Neuronal stem cell (in vitro differentiated cells): Measurements from ENCODE around the gene TPSD1.

ENCODE experiments used
- DNase-seq: peaks from one replicate; pipeline ENCODE4 v3.0.0-alpha.2; 2013; ENCODE audit warnings: low spot score
- H2AFZ ChIP-seq: one replicate; pipeline ENCODE4 v1.6.1; 2013; ENCODE audit warnings: mild to moderate bottlenecking, low read length, inconsistent platforms
- H2AK5ac ChIP-seq: 2 replicates; pipeline ENCODE4 v1.6.1; 2013; ENCODE audit warnings: low read depth, mild to moderate bottlenecking, inconsistent platforms, low read length, moderate library complexity, mixed read lengths
- H2BK120ac ChIP-seq: 2 replicates; pipeline ENCODE4 v1.6.1; 2013; ENCODE audit warnings: low read depth, mild to moderate bottlenecking, inconsistent platforms, low read length, moderate library complexity, mixed read lengths
- H2BK12ac ChIP-seq: one replicate; pipeline ENCODE4 v1.6.1; 2013; ENCODE audit warnings: low read length, inconsistent platforms
- H2BK15ac ChIP-seq: 2 replicates; pipeline ENCODE4 v1.6.1; 2013; ENCODE audit warnings: mild to moderate bottlenecking, low read length, inconsistent platforms, mixed read lengths
- H2BK5ac ChIP-seq: one replicate; pipeline ENCODE4 v1.6.1; 2013; ENCODE audit warnings: inconsistent platforms, mild to moderate bottlenecking, low read length, moderate library complexity
- H3K14ac ChIP-seq: one replicate; pipeline ENCODE4 v1.6.1; 2013; ENCODE audit warnings: low read length, inconsistent platforms
- H3K18ac ChIP-seq: 2 replicates; pipeline ENCODE4 v1.6.1; 2013; ENCODE audit warnings: low read length, inconsistent platforms
- H3K23ac ChIP-seq: 2 replicates; pipeline ENCODE4 v1.6.1; 2013; ENCODE audit warnings: low read depth, mild to moderate bottlenecking, mixed read lengths, low read length, inconsistent platforms; ENCODE audit not compliant: poor library complexity
- H3K27ac ChIP-seq: replicated peaks from 3 replicates; pipeline ENCODE4 v1.5.1; 2013; ENCODE audit warnings: low read length, inconsistent platforms
- H3K27me3 ChIP-seq, 3 experiments: 2 replicates each; pipeline ENCODE4 v1.6.1; 2013; ENCODE audit warnings: low read length in 3 of 3, mild to moderate bottlenecking in 2 of 3, inconsistent platforms in 1 of 3, low read depth in 1 of 3, mixed read lengths in 1 of 3, moderate library complexity in 1 of 3; ENCODE audit not compliant: control insufficient read depth in 3 of 3, insufficient read depth in 3 of 3
- H3K36me3 ChIP-seq, 2 donors: replicated peaks in 1 of 2; 2 replicates each; pipeline ENCODE4 v1.6.1; 2013; ENCODE audit warnings: low read length in 2 of 2; ENCODE audit not compliant: control insufficient read depth in 2 of 2, insufficient read depth in 2 of 2
- H3K4ac ChIP-seq: 2 replicates; pipeline ENCODE4 v1.6.1; 2013; ENCODE audit warnings: inconsistent platforms, mild to moderate bottlenecking, low read length, moderate library complexity
- H3K4me1 ChIP-seq, 2 donors: 1 replicate in 1 of 2; 2 replicates in 1 of 2; pipeline ENCODE4 v1.6.1; 2013; ENCODE audit warnings: low read length in 2 of 2, low read depth in 1 of 2; ENCODE audit not compliant: control insufficient read depth in 2 of 2, insufficient read depth in 1 of 2
- H3K4me2 ChIP-seq: one replicate; pipeline ENCODE4 v1.6.1; 2013; ENCODE audit warnings: mild to moderate bottlenecking, low read length, inconsistent platforms; ENCODE audit not compliant: insufficient read depth, poor library complexity, severe bottlenecking
- H3K4me3 ChIP-seq, 2 donors: 2 replicates each; pipeline ENCODE4 v1.5.1; 2013; ENCODE audit warnings: low read length in 2 of 2, mild to moderate bottlenecking in 2 of 2, inconsistent platforms in 1 of 2, moderate library complexity in 1 of 2
- H3K79me1 ChIP-seq: one replicate; pipeline ENCODE4 v1.6.1; 2013; ENCODE audit warnings: low read depth, mild to moderate bottlenecking, inconsistent platforms, low read length, moderate library complexity
- H3K9ac ChIP-seq: one replicate; pipeline ENCODE4 v1.6.1; 2013; ENCODE audit warnings: mild to moderate bottlenecking, low read depth, low read length, inconsistent platforms; ENCODE audit not compliant: poor library complexity
- H3K9me3 ChIP-seq, 2 donors: replicated peaks in 1 of 2; 2 replicates each; pipeline versions ENCODE3 to v1.6.1; 2013; ENCODE audit warnings: low read length in 2 of 2, mild to moderate bottlenecking in 2 of 2, inconsistent platforms in 1 of 2, low read depth in 1 of 2, mixed read lengths in 1 of 2, moderate library complexity in 1 of 2; ENCODE audit not compliant: control insufficient read depth in 2 of 2, insufficient read depth in 1 of 2
- H4K8ac ChIP-seq: one replicate; pipeline ENCODE4 v1.6.1; 2013; ENCODE audit warnings: low read depth, mild to moderate bottlenecking, inconsistent platforms, low read length, moderate library complexity
- H4K91ac ChIP-seq: one replicate; pipeline ENCODE4 v1.6.1; 2013; ENCODE audit warnings: low read length, low read depth, mild to moderate bottlenecking, inconsistent platforms; ENCODE audit not compliant: poor library complexity
- WGBS, 2 donors: extraction: QIAGEN DNeasy Blood & Tissue Kit; methylation state at CpG; one replicate each; pipeline ENCODE4 v1.1.7; 2013; ENCODE audit warnings: missing lambda C conversion rate in 2 of 2, mixed read lengths in 1 of 2; ENCODE audit not compliant: insufficient read length in 2 of 2, insufficient replicate concordance in 1 of 2; ENCODE audit errors: extremely low coverage in 2 of 2; 5-methylcytosine and 5-hydroxymethylcytosine counted together

TPSD1 gene

GRCh38 chr16:1221628-1222552 is 34.0 kb upstream of the TPSD1 start:
- peak overlapping the region; percentile 43 for H3K23ac ChIP-seq
- no peak overlapping the region for H3K14ac ChIP-seq
- no peak overlapping the region for H2BK15ac ChIP-seq
- H2BK12ac ChIP-seq = no peak overlapping the region
- no peak overlapping the region for H2AK5ac ChIP-seq
- no peak overlapping the region for H3K4ac ChIP-seq
- H3K4me2 ChIP-seq = no peak overlapping the region
- no peak overlapping the region for H3K9ac ChIP-seq
- no peak overlapping the region for H2AFZ ChIP-seq
- no peak overlapping the region for H3K27ac ChIP-seq
- no CpG with 5 or more reads among the region's 40 CpGs for WGBS, 2 donors
- H3K79me1 ChIP-seq = peaks cover 4% of the 10 kb centered on the region
- H3K36me3 ChIP-seq = peaks cover 11 to 33% of the 10 kb centered on the region in 2 donors
- no peak overlapping the region for H3K18ac ChIP-seq
- H3K4me3 ChIP-seq = no peak overlapping the region
- peaks cover 0 to 2% of the 10 kb centered on the region in 2 donors for H3K9me3 ChIP-seq
- H3K4me1 ChIP-seq = no peaks in the 10 kb centered on the region
- H2BK5ac ChIP-seq = peak overlapping the region; percentile 39
- no peaks in the 10 kb centered on the region for H3K27me3 ChIP-seq
- H4K91ac ChIP-seq = no peak overlapping the region
- no peak for DNase-seq
- no peak overlapping the region for H4K8ac ChIP-seq
- H2BK120ac ChIP-seq = peak overlapping the region; percentile 72

- Histone ChIP-seq H2AFZ (no peak overlapping the region), H3K27me3 (no peaks in the 10 kb centered on the region), H4K8ac (no peak overlapping the region), H3K4me3 (no peak overlapping the region), H3K9ac (no peak overlapping the region), H2BK120ac (peak overlapping the region; percentile 72), H3K14ac (no peak overlapping the region), H2AK5ac (no peak overlapping the region), H2BK15ac (no peak overlapping the region), H3K4me2 (no peak overlapping the region), H3K23ac (peak overlapping the region; percentile 43), H3K27ac (no peak overlapping the region), H3K4me1 (no peaks in the 10 kb centered on the region), H3K36me3 (peaks cover 11 to 24% of the 10 kb centered on the region in 2 donors), H3K79me1 (peaks cover 4% of the 10 kb centered on the region), H3K4ac (no peak overlapping the region), H2BK5ac (no peak overlapping the region), H3K9me3 (no peaks in the 10 kb centered on the region), H4K91ac (no peak overlapping the region), H2BK12ac (no peak overlapping the region), H3K18ac (no peak overlapping the region)
- no CpG with 5 or more reads among the region's 25 CpGs for WGBS, 2 donors
- no peak for DNase-seq
These were observed 33.1 kb upstream of the TPSD1 start for GRCh38 chr16:1222553-1223354.

GRCh38 chr16:1223355-1224214 is 32.3 kb upstream of the TPSD1 start:
- Histone ChIP-seq H2BK5ac (no peak overlapping the region), H4K8ac (peak overlapping the region; percentile 17), H2BK12ac (no peak overlapping the region), H3K79me1 (peaks cover 4% of the 10 kb centered on the region), H3K36me3 (peaks cover 11 to 18% of the 10 kb centered on the region in 2 donors), H3K9ac (no peak overlapping the region), H2BK15ac (no peak overlapping the region), H3K14ac (no peak overlapping the region), H3K27me3 (no peaks in the 10 kb centered on the region), H3K4me2 (no peak overlapping the region), H2AK5ac (no peak overlapping the region), H3K4me3 (no peak overlapping the region), H3K4ac (no peak overlapping the region), H3K18ac (no peak overlapping the region), H3K4me1 (no peaks in the 10 kb centered on the region), H3K27ac (no peak overlapping the region), H2AFZ (no peak overlapping the region), H4K91ac (no peak overlapping the region), H3K23ac (peak overlapping the region; percentile 43), H2BK120ac (no peak overlapping the region), H3K9me3 (no peaks in the 10 kb centered on the region)
- WGBS, 2 donors = no CpG with 5 or more reads among the region's 38 CpGs
- no peak for DNase-seq
